ENCODE measurements around the gene SEZ6L2. TPM values are rescaled to one million over a fixed set of nuclear protein-coding genes. Genes with fewer than 3 reads are reported as not detected.

Gene SEZ6L2
- total RNA-seq, 1 donor from 2014 or later, result 16.3 TPM

GRCh38 chr16:29909391-29909790 is 10.0 kb upstream of the SEZ6L2 start:
- peaks cover 2% of the 10 kb centered on the region for H3K36me3 Mint-ChIP-seq (ENCODE audit: low read depth)
- DNase-seq (ENCODE audit: low spot score), result no peak
- no peaks in the 10 kb centered on the region for H3K27me3 Mint-ChIP-seq (ENCODE audit: low read depth)
- no peaks in the 10 kb centered on the region for H3K9me3 Mint-ChIP-seq (ENCODE audit: low read depth)
- no peaks in the 10 kb centered on the region for H3K4me1 Mint-ChIP-seq (ENCODE audit: low read depth)
- TF ChIP-seq CTCF (IDR thresholded peaks at IDR 0.05), result no peak
- no peak overlapping the region for H3K27ac Mint-ChIP-seq (ENCODE audit: unreplicated experiment)
- H3K4me3 Mint-ChIP-seq (ENCODE audit: unreplicated experiment), result no peak overlapping the region

- DNase-seq (ENCODE audit: low spot score), result peak; percentile 2
- Mint-ChIP-seq H3K9me3 (ENCODE audit: low read depth) (no peaks in the 10 kb centered on the region), H3K4me3 (ENCODE audit: unreplicated experiment) (no peak overlapping the region), H3K4me1 (ENCODE audit: low read depth) (no peaks in the 10 kb centered on the region), H3K27ac (ENCODE audit: unreplicated experiment) (no peak overlapping the region), H3K27me3 (ENCODE audit: low read depth) (no peaks in the 10 kb centered on the region), H3K36me3 (ENCODE audit: low read depth) (peaks cover 2% of the 10 kb centered on the region)
- TF ChIP-seq CTCF (IDR thresholded peaks at IDR 0.05), result no peak
These were observed 9.4 kb upstream of the SEZ6L2 start for GRCh38 chr16:29908719-29909220.

- H3K4me1 Mint-ChIP-seq (ENCODE audit: low read depth), result no peaks in the 10 kb centered on the region
- no peaks in the 10 kb centered on the region for H3K36me3 Mint-ChIP-seq (ENCODE audit: low read depth)
- TF ChIP-seq CTCF (IDR thresholded peaks at IDR 0.05), result no peak
- H3K9me3 Mint-ChIP-seq (ENCODE audit: low read depth), result no peaks in the 10 kb centered on the region
- H3K4me3 Mint-ChIP-seq (ENCODE audit: unreplicated experiment), result no peak overlapping the region
- peak; percentile 21 for DNase-seq (ENCODE audit: low spot score)
- H3K27ac Mint-ChIP-seq (ENCODE audit: unreplicated experiment), result no peak overlapping the region
- no peaks in the 10 kb centered on the region for H3K27me3 Mint-ChIP-seq (ENCODE audit: low read depth)
These were observed 8.6 kb upstream of the SEZ6L2 start for GRCh38 chr16:29907973-29908372.

GRCh38 chr16:29906520-29907244 is 7.3 kb upstream of the SEZ6L2 start:
- peak; percentile 86 for DNase-seq (ENCODE audit: low spot score)
- no peaks in the 10 kb centered on the region for H3K9me3 Mint-ChIP-seq (ENCODE audit: low read depth)
- H3K4me1 Mint-ChIP-seq (ENCODE audit: low read depth), result peaks cover 4% of the 10 kb centered on the region
- no peak overlapping the region for H3K27ac Mint-ChIP-seq (ENCODE audit: unreplicated experiment)
- TF ChIP-seq CTCF (IDR thresholded peaks at IDR 0.05), result no peak
- H3K4me3 Mint-ChIP-seq (ENCODE audit: unreplicated experiment), result no peak overlapping the region
- H3K36me3 Mint-ChIP-seq (ENCODE audit: low read depth), result no peaks in the 10 kb centered on the region
- H3K27me3 Mint-ChIP-seq (ENCODE audit: low read depth), result no peaks in the 10 kb centered on the region

- Mint-ChIP-seq H3K4me3 (ENCODE audit: unreplicated experiment) (no peak overlapping the region), H3K27ac (ENCODE audit: unreplicated experiment) (no peak overlapping the region), H3K9me3 (ENCODE audit: low read depth) (no peaks in the 10 kb centered on the region), H3K36me3 (ENCODE audit: low read depth) (no peaks in the 10 kb centered on the region), H3K4me1 (ENCODE audit: low read depth) (peaks cover 6% of the 10 kb centered on the region), H3K27me3 (ENCODE audit: low read depth) (no peaks in the 10 kb centered on the region)
- peak; percentile 46 for DNase-seq (ENCODE audit: low spot score)
- TF ChIP-seq CTCF (IDR thresholded peaks at IDR 0.05), result no peak
These were observed 6.3 kb upstream of the SEZ6L2 start for GRCh38 chr16:29905668-29906067.

Measured in chondrocyte (in vitro differentiated cells).